ENCODE data around the gene SERINC5.

DNA sequence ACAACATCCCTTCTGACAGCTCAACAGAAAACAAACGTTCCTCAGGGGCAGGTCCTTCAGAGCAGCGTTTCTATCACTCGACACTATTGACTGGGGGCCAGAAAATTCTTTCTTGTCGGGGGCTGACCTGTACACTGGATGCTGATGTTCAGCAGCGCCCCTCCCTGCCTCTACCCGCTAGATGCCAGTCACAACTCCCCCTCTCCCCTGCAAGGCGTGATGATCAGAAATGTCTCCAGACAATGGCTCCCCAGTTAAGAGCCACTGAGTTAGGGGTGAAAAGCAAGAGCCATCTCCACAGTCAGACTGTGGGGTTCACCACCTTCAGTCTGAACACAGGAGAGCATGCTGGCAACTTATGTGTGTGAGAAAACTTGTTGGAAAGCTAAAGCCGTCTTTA, 39.8 kb downstream of the SERINC5 start:
- no peak for TF ChIP-seq EZH2 (IDR thresholded peaks at IDR 0.05; ENCODE audit: low read length, unreplicated experiment)
- TF ChIP-seq CTCF (conservative IDR thresholded peaks at IDR 0.05; ENCODE audit: low read depth, low read length), result no peak
- TF ChIP-seq EZH2phosphoT487 (IDR thresholded peaks at IDR 0.05; ENCODE audit: borderline replicate concordance, low read length), result no peak
